Activated B cell treated with CpG ODN at 0.5 μM for 24 hours (primary cell): Measurements from ENCODE around the gene RPS23. TPM values are rescaled to one million over a fixed set of nuclear protein-coding genes. Genes with fewer than 3 reads are reported as not detected.
A peak's percentile ranks its signal among the peaks of the same experiment; 100 is the strongest.

ENCODE experiments used
- ATAC-seq: fragments of 200-7000 bp; cut with Tn5 transposase; one replicate; pipeline ENCODE4 v1.10.0; 2021; ENCODE audit warnings: low read depth, mild to moderate bottlenecking, moderate library complexity
- CTCF ChIA-PET: fragments of 350-600 bp; sonication (Branson Sonifier 250); formaldehyde crosslinking; loops from one replicate; lab custom pipeline; 2021; ENCODE audit warnings: antibody characterized with exemption; lab: Charles Lee
- POLR2A ChIA-PET: fragments of 350-600 bp; sonication (Branson Sonifier 250); formaldehyde crosslinking; loops from one replicate; lab custom pipeline; 2021; ENCODE audit warnings: antibody characterized with exemption; lab: Charles Lee
- DNase-seq: peaks from one replicate; pipeline ENCODE4 v3.0.0; 2022
- H3K27ac Mint-ChIP-seq: one replicate; pipeline ENCODE4 v1.8.0; 2020; ENCODE audit warnings: mixed read lengths
- H3K27me3 Mint-ChIP-seq: one replicate; pipeline ENCODE4 v1.8.0; 2021; ENCODE audit warnings: mixed read lengths
- H3K36me3 Mint-ChIP-seq: one replicate; pipeline ENCODE4 v1.8.0; 2021; ENCODE audit warnings: low read depth, mixed read lengths
- H3K4me1 Mint-ChIP-seq: one replicate; pipeline ENCODE4 v1.8.0; 2021; ENCODE audit warnings: mixed read lengths
- H3K4me3 Mint-ChIP-seq: one replicate; pipeline ENCODE4 v1.8.0; 2020; ENCODE audit warnings: mild to moderate bottlenecking, mixed read lengths
- H3K9me3 Mint-ChIP-seq: one replicate; pipeline ENCODE4 v1.8.0; 2020; ENCODE audit warnings: mixed read lengths
- CTCF ChIP-seq: fragments of 200-600 bp; IDR thresholded peaks from one replicate; pipeline ENCODE4 v1.8.0; 2022; ENCODE audit warnings: antibody characterized with exemption, mild to moderate bottlenecking
- intact Hi-C: fragments of 100-400 bp; cut with micrococcal nuclease; formaldehyde crosslinking; loops from one replicate; pipeline ENCODE4 v1.15.1; 2024
- total RNA-seq: library from RNA; stranded (reverse); gene quantifications from 2 replicates; pipeline ENCODE4 v1.2.3, GENCODE V29; 2022

Gene RPS23
- total RNA-seq, 1 donor from 2014 or later = 4,125 TPM

GRCh38 chr5:82283893-82284292 is 5.7 kb upstream of the RPS23 start:
- POLR2A ChIA-PET = no interaction called here
- intact Hi-C loops = no loop called here
- CTCF ChIA-PET = interaction anchor here (0.6 kb wide), 1 partner anchor 1149 kb away, joined by 3 read pairs; no protein-coding TSS in a partner anchor

GRCh38 chr5:82278711-82279370 is 687 bp upstream of the RPS23 start:
- no peak for TF ChIP-seq CTCF
- ChIA-PET POLR2A (interaction anchor here (0.6 to 2.3 kb wide), 12 partner anchors 10 to 1036 kb away, joined by 3 to 22 read pairs (median 5); partner anchors contain the start of genes ATG10, SSBP2, TMEM167A and XRCC4), CTCF (interaction anchor here (1.0 kb wide), 1 partner anchor 979 kb away, joined by 3 read pairs; no protein-coding TSS in a partner anchor)
- Mint-ChIP-seq H3K36me3 (peaks cover 43% of the 10 kb centered on the region), H3K9me3 (no peaks in the 10 kb centered on the region), H3K4me3 (peak overlapping the region; percentile 96), H3K4me1 (peaks cover 39% of the 10 kb centered on the region), H3K27ac (peak overlapping the region; percentile 99), H3K27me3 (no peaks in the 10 kb centered on the region)
- intact Hi-C loops = loop anchor here (1.0 to 5.0 kb wide), 10 partner anchors 105 to 1872 kb away; partner anchors contain the start of genes ATG10, SSBP2, TMEM167A and XRCC4
- DNase-seq (no peak), ATAC-seq (no peak)

More at GRCh38 chr5:82283893-82284292, 5.7 kb upstream of the RPS23 start:
- no peak for TF ChIP-seq CTCF
- Mint-ChIP-seq H3K4me3 (no peak overlapping the region), H3K9me3 (no peaks in the 10 kb centered on the region), H3K4me1 (peaks cover 2% of the 10 kb centered on the region), H3K27ac (no peak overlapping the region), H3K36me3 (no peaks in the 10 kb centered on the region), H3K27me3 (no peaks in the 10 kb centered on the region)
- ATAC-seq (no peak), DNase-seq (no peak)

DNA sequence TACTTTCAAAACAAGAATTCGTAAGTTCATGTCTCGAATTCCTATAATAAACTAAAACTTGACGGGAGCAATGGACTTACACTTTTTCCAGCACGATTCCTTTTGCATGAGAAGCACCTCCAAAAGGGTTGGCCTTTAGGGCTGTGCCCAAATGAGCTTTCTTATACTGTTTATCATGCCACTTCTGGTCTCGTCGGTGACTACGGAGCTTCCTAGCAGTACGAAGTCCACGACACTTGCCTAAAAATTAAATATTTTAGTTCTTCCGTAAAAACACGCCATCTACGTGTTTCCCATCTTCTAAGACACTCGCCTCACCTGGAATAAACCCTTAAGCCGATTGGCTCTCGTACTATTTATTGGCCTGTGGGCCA is 554 bp downstream of the RPS23 start:
- peak overlapping the region; percentile 99 for H3K27ac Mint-ChIP-seq
- no peak for ATAC-seq
- ChIA-PET POLR2A (interaction anchor here (1.0 to 2.3 kb wide), 6 partner anchors 9 to 976 kb away, joined by 4 to 22 read pairs (median 10); partner anchors contain the start of genes SSBP2, TMEM167A, XRCC4 and ZCCHC9), CTCF (no interaction called here)
- no peak for DNase-seq
- peak overlapping the region; percentile 96 for H3K4me3 Mint-ChIP-seq
- H3K36me3 Mint-ChIP-seq = peaks cover 54% of the 10 kb centered on the region
- no peaks in the 10 kb centered on the region for H3K9me3 Mint-ChIP-seq
- TF ChIP-seq CTCF = no peak
- intact Hi-C loops = loop anchor here (5.0 kb wide), 2 partner anchors 735 to 770 kb away; no protein-coding TSS in a partner anchor
- no peaks in the 10 kb centered on the region for H3K27me3 Mint-ChIP-seq
- H3K4me1 Mint-ChIP-seq = peaks cover 50% of the 10 kb centered on the region

DNA sequence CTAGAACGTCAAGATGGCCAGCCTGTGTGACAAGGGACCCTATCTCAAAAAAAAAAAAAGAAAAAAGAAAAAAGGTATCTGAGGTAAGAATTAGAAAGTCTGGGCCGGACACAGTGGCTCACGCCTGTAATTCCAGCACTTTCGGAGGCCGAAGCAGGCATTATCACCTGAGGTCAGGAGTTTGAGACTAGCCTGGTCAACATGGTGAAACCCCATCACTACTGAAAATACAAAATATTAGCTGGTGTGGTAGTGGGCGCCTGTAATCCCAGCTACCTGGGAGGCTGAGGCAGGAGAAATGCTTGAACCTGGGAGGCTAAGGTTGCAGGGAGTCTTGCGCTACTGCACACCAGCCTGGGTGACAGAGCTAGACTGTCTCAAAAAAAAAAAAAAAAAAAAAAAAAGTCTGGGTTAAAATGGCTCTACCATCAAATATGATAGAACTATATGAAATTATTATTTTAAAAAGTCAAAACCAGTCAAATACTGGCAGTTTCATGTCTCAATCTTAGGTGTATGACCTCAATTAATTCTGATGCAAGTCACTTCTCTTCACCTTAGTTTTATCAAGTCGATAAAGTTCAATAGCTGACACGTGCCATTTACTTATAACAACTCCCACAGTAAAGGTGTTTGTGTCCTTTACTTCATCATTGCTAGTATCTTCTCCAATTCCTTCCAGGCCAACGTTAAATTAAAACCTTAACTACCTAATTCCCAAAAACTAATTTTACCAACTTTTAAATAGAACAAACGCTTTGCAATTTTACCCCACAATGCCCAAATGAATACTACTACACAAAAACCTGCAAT is 1.1 kb downstream of the RPS23 start:
- H3K36me3 Mint-ChIP-seq = peaks cover 59% of the 10 kb centered on the region
- H3K27me3 Mint-ChIP-seq = no peaks in the 10 kb centered on the region
- H3K27ac Mint-ChIP-seq = peak overlapping the region; percentile 99
- no peak for ATAC-seq
- DNase-seq = no peak
- ChIA-PET POLR2A (interaction anchor here (0.6 to 2.3 kb wide), 7 partner anchors 17 to 975 kb away, joined by 3 to 22 read pairs (median 8); partner anchors contain the start of genes SSBP2 and ZCCHC9), CTCF (no interaction called here)
- H3K4me3 Mint-ChIP-seq = peak overlapping the region; percentile 96
- peaks cover 55% of the 10 kb centered on the region for H3K4me1 Mint-ChIP-seq
- intact Hi-C loops = loop anchor here (5.0 kb wide), 2 partner anchors 735 to 770 kb away; no protein-coding TSS in a partner anchor
- no peaks in the 10 kb centered on the region for H3K9me3 Mint-ChIP-seq
- TF ChIP-seq CTCF = no peak
